Subcutaneous adipose tissue (tissue), 4 donors: ENCODE measurements around the gene DNAI7. TPM values are rescaled to one million over a fixed set of nuclear protein-coding genes. Genes with fewer than 3 reads are reported as not detected.

Experiments used
- CTCF ChIP-seq: fragments of 450-650 bp; IDR thresholded peaks from one replicate; pipeline ENCODE4 v1.5.1; 2016; ENCODE audit warnings: low read depth, mild to moderate bottlenecking, control low read depth, antibody characterized with exemption, moderate library complexity
- total RNA-seq, 4 donors: library from RNA; depleted of rRNA; stranded (reverse); fragments of >200 nt; gene quantifications; one replicate each; pipeline ENCODE4 v1.1.0, GENCODE V29; 2016

The DNAI7 gene
- total RNA-seq, 4 donors from 2014 or later = 0.34 to 0.44 TPM; not detected in 2

- TF ChIP-seq CTCF = no peak
Observed at GRCh38 chr12:25069224-25069623, 125.7 kb downstream of the DNAI7 start.

- no peak for TF ChIP-seq CTCF
Observed at GRCh38 chr12:25065035-25065434, 129.9 kb downstream of the DNAI7 start.

DNA sequence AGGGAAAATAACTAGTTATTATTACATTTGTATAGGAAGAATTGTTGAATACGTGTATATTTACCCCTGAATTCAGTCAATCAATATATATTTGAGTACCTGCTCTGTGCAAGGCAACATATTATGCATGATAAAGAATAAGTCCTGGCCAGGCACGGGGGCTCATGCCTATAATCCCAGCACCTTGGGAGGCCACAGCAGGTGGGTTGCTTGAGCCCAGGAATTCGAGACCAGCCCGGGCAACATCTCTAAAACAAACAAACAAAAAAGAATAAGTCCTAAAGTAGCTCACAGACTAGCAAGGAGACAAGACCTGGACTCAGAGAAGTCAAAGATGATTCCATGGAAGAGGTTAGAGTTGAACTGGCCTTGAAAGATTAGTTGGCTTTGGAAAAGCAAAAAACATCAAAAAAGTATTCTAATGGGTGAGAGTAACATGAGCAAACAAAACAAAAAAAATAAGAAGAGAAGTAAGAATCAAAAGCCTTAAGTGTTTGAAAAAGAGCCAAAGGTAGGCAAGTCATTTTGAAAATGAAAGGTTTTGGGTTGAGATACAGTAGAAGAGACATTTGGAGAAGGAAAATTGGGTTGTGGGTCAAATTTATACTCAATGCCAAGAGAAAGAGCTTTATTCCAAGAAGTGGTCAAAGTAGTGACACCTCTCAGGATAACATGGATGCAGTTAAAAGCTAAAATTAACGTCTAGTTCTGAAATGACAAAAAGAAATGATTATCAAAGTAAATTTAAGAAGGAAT lies 130.9 kb downstream of the DNAI7 start:
- TF ChIP-seq CTCF = no peak

- TF ChIP-seq CTCF = no peak
Observed at GRCh38 chr12:25058658-25059058, 136.3 kb downstream of the DNAI7 start.

Other genes with a start within 250 kb of the DNAI7 start
- gene BCAT1, start 246.1 kb downstream of the DNAI7 start, total RNA-seq = 100 to 1,000 TPM in 1 of 4 donors, 10 to 100 TPM in 3; 13.8 to 127 (median 37.3) TPM
- gene ETFRF1, start 77 bp upstream of the DNAI7 start, total RNA-seq = 10 to 100 TPM; 25.2 to 70.9 (median 39.3) TPM
- gene KRAS, start 55.8 kb upstream of the DNAI7 start, total RNA-seq = 10 to 100 TPM; 10.6 to 29.5 (median 12.5) TPM